IMR-90 (cell line): ENCODE measurements around the gene PRODH. TPM values are rescaled to one million over a fixed set of nuclear protein-coding genes. Genes with fewer than 3 reads are reported as not detected.

Experiments used
- ATAC-seq: fragments of 200-7000 bp; cut with Tn5 transposase; 2 replicates; pipeline ENCODE4 v1.9.1; 2020; ENCODE audit warnings: low read depth, mild to moderate bottlenecking, moderate library complexity
- BruUV-seq: library from RNA; stranded (reverse); fragments of 400-500 nt; replicated peaks from 2 replicates; lab custom pipeline; 2021; lab: Mats Ljungman, UMichigan
- CTCF ChIA-PET: fragments of 300-600 bp; formaldehyde crosslinking; extraction: SDS; loops from one replicate; lab custom pipeline; 2021; ENCODE audit warnings: antibody characterized with exemption; lab: Yijun Ruan, JAX
- POLR2A ChIA-PET: fragments of 300-600 bp; sonication (Branson Sonifier 250); formaldehyde crosslinking; loops from one replicate; lab custom pipeline; 2022; ENCODE audit warnings: antibody characterized with exemption; ENCODE audit not compliant: unreplicated experiment; lab: Charles Lee
- DNase-seq: peaks from one replicate; pipeline ENCODE4 v3.0.0; 2013
- H2AFZ ChIP-seq: replicated peaks from 2 replicates; pipeline ENCODE3; 2013; ENCODE audit warnings: low read length, mild to moderate bottlenecking; ENCODE audit not compliant: poor library complexity
- H2AK5ac ChIP-seq: 2 replicates; pipeline ENCODE4 v1.6.1; 2013; ENCODE audit warnings: low read depth, low read length, inconsistent platforms
- H2AK9ac ChIP-seq: replicated peaks from 2 replicates; pipeline ENCODE3; 2013; ENCODE audit warnings: mild to moderate bottlenecking, low read depth, low read length, moderate library complexity; ENCODE audit not compliant: poor library complexity
- H2BK120ac ChIP-seq: 2 replicates; pipeline ENCODE4 v1.6.1; 2013; ENCODE audit warnings: low read depth, low read length, inconsistent platforms
- H2BK15ac ChIP-seq: 3 replicates; pipeline ENCODE4 v1.6.1; 2013; ENCODE audit warnings: low read depth, low read length, inconsistent platforms
- H2BK20ac ChIP-seq: 2 replicates; pipeline ENCODE4 v1.6.1; 2013; ENCODE audit warnings: low read depth, mild to moderate bottlenecking, inconsistent platforms, low read length, moderate library complexity
- H2BK5ac ChIP-seq: 2 replicates; pipeline ENCODE4 v1.6.1; 2013; ENCODE audit warnings: mild to moderate bottlenecking, low read depth, low read length, inconsistent platforms; ENCODE audit not compliant: poor library complexity, severe bottlenecking
- H3K14ac ChIP-seq: replicated peaks from 2 replicates; pipeline ENCODE4 v1.6.1; 2013; ENCODE audit warnings: low read depth, low read length, inconsistent platforms
- H3K18ac ChIP-seq: 2 replicates; pipeline ENCODE4 v1.6.1; 2013; ENCODE audit warnings: low read depth, low read length, control low read depth
- H3K23ac ChIP-seq: 2 replicates; pipeline ENCODE4 v1.6.1; 2013; ENCODE audit warnings: low read depth, low read length, inconsistent platforms
- H3K27ac ChIP-seq: 2 replicates; pipeline ENCODE4 v1.5.1; 2013; ENCODE audit warnings: mild to moderate bottlenecking, control low read depth, low read length; ENCODE audit not compliant: insufficient read depth
- H3K27me3 ChIP-seq: 2 replicates; pipeline ENCODE4 v1.6.1; 2013; ENCODE audit warnings: low read length; ENCODE audit not compliant: control insufficient read depth, insufficient read depth
- H3K36me3 ChIP-seq: 2 replicates; pipeline ENCODE4 v1.6.1; 2013; ENCODE audit warnings: low read length, mixed read lengths; ENCODE audit not compliant: control insufficient read depth, insufficient read depth
- H3K4ac ChIP-seq: 2 replicates; pipeline ENCODE4 v1.6.1; 2013; ENCODE audit warnings: low read depth, low read length, inconsistent platforms
- H3K4me1 ChIP-seq: 2 replicates; pipeline ENCODE4 v1.6.1; 2013; ENCODE audit warnings: low read length, mixed read lengths; ENCODE audit not compliant: control insufficient read depth, insufficient read depth
- H3K4me2 ChIP-seq: 2 replicates; pipeline ENCODE4 v1.6.1; 2013; ENCODE audit warnings: low read depth, mild to moderate bottlenecking, control low read depth, low read length, moderate library complexity
- H3K4me3 ChIP-seq: 2 replicates; pipeline ENCODE4 v1.5.1; 2013; ENCODE audit warnings: low read depth, mild to moderate bottlenecking, control low read depth, low read length, moderate library complexity; ENCODE audit not compliant: insufficient read depth
- H3K56ac ChIP-seq: 2 replicates; pipeline ENCODE4 v1.6.1; 2013; ENCODE audit warnings: low read length, inconsistent platforms; ENCODE audit not compliant: insufficient read depth; ENCODE audit errors: extremely low read depth
- H3K79me1 ChIP-seq, 2 experiments: 2 replicates each; pipeline ENCODE4 v1.6.1; 2013; ENCODE audit warnings: low read length in 2 of 2, inconsistent platforms in 1 of 2, low read depth in 1 of 2
- H3K9ac ChIP-seq: 2 replicates; pipeline ENCODE4 v1.6.1; 2013; ENCODE audit warnings: low read depth, low read length, control low read depth
- H3K9me1 ChIP-seq: 2 replicates; pipeline ENCODE4 v1.6.1; 2013; ENCODE audit warnings: low read length, inconsistent platforms; ENCODE audit not compliant: insufficient read depth
- H3K9me3 ChIP-seq: 2 replicates; pipeline ENCODE4 v1.6.1; 2013; ENCODE audit warnings: low read length; ENCODE audit not compliant: control insufficient read depth, insufficient read depth
- H4K20me1 ChIP-seq: 2 replicates; pipeline ENCODE4 v1.6.1; 2013; ENCODE audit warnings: low read length, inconsistent platforms; ENCODE audit not compliant: insufficient read depth
- H4K5ac ChIP-seq: 2 replicates; pipeline ENCODE4 v1.6.1; 2013; ENCODE audit warnings: mild to moderate bottlenecking, low read depth, low read length, control low read depth
- H4K8ac ChIP-seq, 2 experiments: 2 replicates each; pipeline ENCODE4 v1.6.1; 2013; ENCODE audit warnings: low read depth in 2 of 2, low read length in 2 of 2, control low read depth in 1 of 2, inconsistent platforms in 1 of 2
- H4K91ac ChIP-seq: 2 replicates; pipeline ENCODE4 v1.6.1; 2013; ENCODE audit warnings: low read depth, low read length, inconsistent platforms; ENCODE audit not compliant: insufficient read depth
- BHLHE40 ChIP-seq: fragments of 150-350 bp; IDR thresholded peaks from 2 replicates; pipeline ENCODE4 v1.6.1; 2016; ENCODE audit warnings: mild to moderate bottlenecking, low read depth, low read length
- CEBPB ChIP-seq: IDR thresholded peaks from 2 replicates; pipeline ENCODE4 v1.6.1; 2012; ENCODE audit warnings: low read depth, low read length, improper control_type of control experiment
- CHD1 ChIP-seq: IDR thresholded peaks from 2 replicates; pipeline ENCODE4 v1.6.1; 2012; ENCODE audit warnings: low read depth, low read length, improper control_type of control experiment
- FOS ChIP-seq: fragments of 150-350 bp; IDR thresholded peaks from 2 replicates; pipeline ENCODE4 v1.6.1; 2016; ENCODE audit warnings: low read depth, low read length
- MAFK ChIP-seq: IDR thresholded peaks from 2 replicates; pipeline ENCODE4 v1.6.1; 2012; ENCODE audit warnings: low read depth, low read length, improper control_type of control experiment
- MAZ ChIP-seq: IDR thresholded peaks from 2 replicates; pipeline ENCODE4 v1.6.1; 2012; ENCODE audit warnings: low read depth, mild to moderate bottlenecking, low read length, improper control_type of control experiment, moderate library complexity, borderline replicate concordance
- MXI1 ChIP-seq: IDR thresholded peaks from 2 replicates; pipeline ENCODE4 v1.6.1; 2012; ENCODE audit warnings: low read depth, mild to moderate bottlenecking, low read length, moderate library complexity, borderline replicate concordance
- NFE2L2 ChIP-seq: fragments of 150-350 bp; IDR thresholded peaks from 2 replicates; pipeline ENCODE4 v1.6.1; 2016; ENCODE audit warnings: low read depth, mild to moderate bottlenecking, low read length
- POLR2A ChIP-seq: IDR thresholded peaks from 2 replicates; pipeline ENCODE4 v1.6.1; 2012; ENCODE audit warnings: mild to moderate bottlenecking, low read depth, low read length
- RAD21 ChIP-seq: IDR thresholded peaks from 2 replicates; pipeline ENCODE4 v1.6.1; 2012; ENCODE audit warnings: low read length, improper control_type of control experiment
- RCOR1 ChIP-seq: IDR thresholded peaks from 2 replicates; pipeline ENCODE4 v1.6.1; 2012; ENCODE audit warnings: mild to moderate bottlenecking, low read length, improper control_type of control experiment; ENCODE audit not compliant: insufficient replicate concordance
- RFX5 ChIP-seq: IDR thresholded peaks from 2 replicates; pipeline ENCODE4 v1.8.0; 2012; ENCODE audit warnings: low read depth, mild to moderate bottlenecking, low read length, moderate library complexity
- WGBS, 2 experiments: methylation state at CpG; one replicate each; pipeline versions ENCODE4 v1.1.5 to v1.1.7; 2013; ENCODE audit warnings: missing lambda C conversion rate in 2 of 2; ENCODE audit not compliant: insufficient read length in 1 of 2; ENCODE audit errors: extremely low coverage in 2 of 2; 5-methylcytosine and 5-hydroxymethylcytosine counted together
- dilution Hi-C: fragments of 300-500 bp; cut with HindIII; formaldehyde crosslinking; loops from one replicate; pipeline ENCODE4 v1.14.3; 2018; ENCODE audit warnings: low sequenced_read_pairs; ENCODE audit not compliant: unreplicated experiment
- in situ Hi-C: fragments of 300-500 bp; cut with MboI; formaldehyde crosslinking; loops from 3 replicates; pipeline ENCODE4 v1.14.3; 2019; ENCODE audit warnings: low sequenced_read_pairs, inconsistent platforms, mixed read lengths
- intact Hi-C: fragments of 100-400 bp; cut with micrococcal nuclease; formaldehyde crosslinking; loops from 2 replicates; pipeline ENCODE4 v1.10.0; 2022
- polyA plus RNA-seq, 3 experiments: library from polyadenylated mRNA; depleted of rRNA; stranded (reverse); fragments of >200 nt; gene quantifications; 2 replicates each; pipeline ENCODE4 v1.2.3, GENCODE V29; 2012; ENCODE audit warnings: low replicate concordance in 1 of 3
- total RNA-seq: library from RNA; depleted of rRNA; stranded (reverse); fragments of >200 nt; gene quantifications from 2 replicates; pipeline ENCODE4 v1.2.3, GENCODE V29; 2012
- TF ChIP-seq, protein P1 (sequence below): fragments of 150-350 bp; IDR thresholded peaks from 2 replicates; pipeline ENCODE4 v1.6.1; 2016; ENCODE audit warnings: low read depth, mild to moderate bottlenecking, low read length, moderate library complexity, borderline replicate concordance
- TF ChIP-seq, protein P2 (sequence below): fragments of 150-350 bp; IDR thresholded peaks from 2 replicates; pipeline ENCODE4 v1.6.1; 2017; ENCODE audit warnings: mild to moderate bottlenecking, antibody characterized with exemption, low read length, low read depth

PRODH gene
- total and polyA plus RNA-seq, 2 of the 4 experiments (the other 2 are of a cell fraction) = 0.02 TPM; not detected in 1

DNA sequence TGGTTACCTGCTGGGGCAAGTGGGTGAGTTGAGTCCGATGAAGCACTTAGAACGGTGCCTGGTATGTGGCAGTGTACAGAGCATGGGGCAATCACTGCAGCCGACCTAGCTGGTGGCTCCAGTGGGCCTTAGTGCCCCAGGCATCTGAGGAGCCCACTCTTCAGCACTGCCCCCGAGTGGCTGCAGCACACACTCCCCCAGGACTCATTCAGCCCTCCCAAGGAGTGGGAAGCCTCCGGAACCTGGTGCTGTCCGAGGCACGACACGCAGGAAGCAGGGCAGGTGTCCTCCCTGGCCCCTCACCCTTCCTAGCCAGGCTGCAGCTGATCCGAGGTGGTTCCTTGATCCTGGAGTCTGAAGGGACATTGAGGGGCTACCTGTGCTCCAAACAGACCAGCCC is 42.4 kb upstream of the PRODH start:
- no peaks in the 10 kb centered on the region for H3K9me1 ChIP-seq
- no peak for ATAC-seq
- H3K36me3 ChIP-seq = no peaks in the 10 kb centered on the region
- no peak overlapping the region for H2BK15ac ChIP-seq
- H3K23ac ChIP-seq = no peak overlapping the region
- intact Hi-C loops = no loop called here
- H2BK120ac ChIP-seq = no peak overlapping the region
- H3K18ac ChIP-seq = no peak overlapping the region
- H3K56ac ChIP-seq = no peak overlapping the region
- no peak overlapping the region for H2AK5ac ChIP-seq
- no peaks in the 10 kb centered on the region for H3K4me1 ChIP-seq
- no peak overlapping the region for H4K5ac ChIP-seq
- 0% methylated on average over 1 of the region's 9 CpGs; no CpG with 5 or more reads in 1 of the 2 experiments for WGBS, 2 experiments
- no peak overlapping the region for H4K8ac ChIP-seq
- no peak overlapping the region for H2AFZ ChIP-seq
- no peak for DNase-seq
- peaks cover 7% of the 10 kb centered on the region for H3K9me3 ChIP-seq
- CTCF ChIA-PET = no interaction called here
- in situ Hi-C loops = no loop called here
- H3K14ac ChIP-seq = no peak overlapping the region
- H3K4ac ChIP-seq = no peak overlapping the region
- no peak overlapping the region for H3K4me2 ChIP-seq
- H3K79me1 ChIP-seq = no peaks in the 10 kb centered on the region
- no peaks in the 10 kb centered on the region for H4K20me1 ChIP-seq
- H4K91ac ChIP-seq = no peak overlapping the region
- POLR2A ChIA-PET = no interaction called here
- peaks cover 4% of the 10 kb centered on the region; the same call in 1 of the 2 replicates for H3K27me3 ChIP-seq
- no peak overlapping the region for H2BK5ac ChIP-seq
- no TSS peak for BruUV-seq
- no peak overlapping the region for H2AK9ac ChIP-seq
- dilution Hi-C loops = no loop called here
- H3K27ac ChIP-seq = no peak overlapping the region
- TF ChIP-seq, protein P1, sequence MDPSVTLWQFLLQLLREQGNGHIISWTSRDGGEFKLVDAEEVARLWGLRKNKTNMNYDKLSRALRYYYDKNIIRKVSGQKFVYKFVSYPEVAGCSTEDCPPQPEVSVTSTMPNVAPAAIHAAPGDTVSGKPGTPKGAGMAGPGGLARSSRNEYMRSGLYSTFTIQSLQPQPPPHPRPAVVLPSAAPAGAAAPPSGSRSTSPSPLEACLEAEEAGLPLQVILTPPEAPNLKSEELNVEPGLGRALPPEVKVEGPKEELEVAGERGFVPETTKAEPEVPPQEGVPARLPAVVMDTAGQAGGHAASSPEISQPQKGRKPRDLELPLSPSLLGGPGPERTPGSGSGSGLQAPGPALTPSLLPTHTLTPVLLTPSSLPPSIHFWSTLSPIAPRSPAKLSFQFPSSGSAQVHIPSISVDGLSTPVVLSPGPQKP = no peak
- TF ChIP-seq BHLHE40 = no peak
- no peak for TF ChIP-seq RCOR1
- TF ChIP-seq RAD21 = no peak
- TF ChIP-seq POLR2A = no peak
- no peak for TF ChIP-seq FOS
- TF ChIP-seq CHD1 = no peak
- TF ChIP-seq MXI1 = no peak
- no peak for TF ChIP-seq MAZ
- TF ChIP-seq CEBPB = no peak
- no peak for TF ChIP-seq MAFK
- TF ChIP-seq, protein P2, sequence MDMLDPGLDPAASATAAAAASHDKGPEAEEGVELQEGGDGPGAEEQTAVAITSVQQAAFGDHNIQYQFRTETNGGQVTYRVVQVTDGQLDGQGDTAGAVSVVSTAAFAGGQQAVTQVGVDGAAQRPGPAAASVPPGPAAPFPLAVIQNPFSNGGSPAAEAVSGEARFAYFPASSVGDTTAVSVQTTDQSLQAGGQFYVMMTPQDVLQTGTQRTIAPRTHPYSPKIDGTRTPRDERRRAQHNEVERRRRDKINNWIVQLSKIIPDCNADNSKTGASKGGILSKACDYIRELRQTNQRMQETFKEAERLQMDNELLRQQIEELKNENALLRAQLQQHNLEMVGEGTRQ = no peak
- no peak for TF ChIP-seq RFX5
- TF ChIP-seq NFE2L2 = no peak
- no peak overlapping the region for H2BK20ac ChIP-seq
- H3K9ac ChIP-seq = no peak overlapping the region
- no peak overlapping the region for H3K4me3 ChIP-seq
